Thymus (tissue), 11 donors: ENCODE measurements around the gene TRIM67. TPM values are rescaled to one million over a fixed set of nuclear protein-coding genes. Genes with fewer than 3 reads are reported as not detected.

Experiments used
- DNase-seq, 9 donors: peaks; one replicate each; pipeline ENCODE4 v3.0.0-alpha.2; 2013; ENCODE audit warnings: low spot score in 9 of 9, low read depth in 6 of 9, missing footprints in 1 of 9
- H3K27ac ChIP-seq, 2 donors: one replicate each; pipeline ENCODE4 v1.5.1; 2013; ENCODE audit warnings: control low read depth in 1 of 2, low read depth in 1 of 2, low read length in 1 of 2, mild to moderate bottlenecking in 1 of 2, moderate library complexity in 1 of 2
- H3K27me3 ChIP-seq, 2 donors: one replicate each; pipeline ENCODE4 v1.5.1; 2013; ENCODE audit warnings: low read length in 1 of 2; ENCODE audit not compliant: control insufficient read depth in 2 of 2, insufficient read depth in 1 of 2
- H3K36me3 ChIP-seq, 2 donors: one replicate each; pipeline ENCODE4 v1.5.1; 2013; ENCODE audit warnings: low read length in 1 of 2, mild to moderate bottlenecking in 1 of 2, moderate library complexity in 1 of 2; ENCODE audit not compliant: control insufficient read depth in 2 of 2, insufficient read depth in 2 of 2
- H3K4me1 ChIP-seq, 2 donors: one replicate each; pipeline ENCODE4 v1.5.1; 2013; ENCODE audit warnings: low read length in 2 of 2; ENCODE audit not compliant: control insufficient read depth in 2 of 2, insufficient read depth in 2 of 2
- H3K4me3 ChIP-seq, 2 donors: one replicate each; pipeline ENCODE4 v1.5.1; 2013; ENCODE audit warnings: low read length in 2 of 2, control low read depth in 1 of 2, mild to moderate bottlenecking in 1 of 2
- H3K9me3 ChIP-seq, 2 donors: one replicate each; pipeline ENCODE4 v1.5.1; 2013; ENCODE audit warnings: low read length in 1 of 2, mild to moderate bottlenecking in 1 of 2; ENCODE audit not compliant: control insufficient read depth in 2 of 2, insufficient read depth in 1 of 2
- WGBS: extraction: QIAGEN DNeasy Blood & Tissue Kit; methylation state at CpG from one replicate; pipeline ENCODE4 v1.1.7; 2013; 5-methylcytosine and 5-hydroxymethylcytosine counted together
- polyA plus RNA-seq: library from polyadenylated mRNA; stranded (reverse); fragments of 200-250 nt; gene quantifications from one replicate; pipeline ENCODE4 v1.2.3, GENCODE V29; 2013
- total RNA-seq: library from RNA; stranded (reverse); fragments of 120-200 nt; gene quantifications from one replicate; pipeline ENCODE4 v1.2.4, GENCODE V29; 2013
- donor health status: healthy.

The TRIM67 gene
- total and polyA plus RNA-seq, 2 donors = 0.05 TPM

GRCh38 chr1:231216498-231216897 lies 54.6 kb downstream of the TRIM67 start:
- 87% methylated on average over 4 of the region's 4 CpGs for WGBS
- no peak overlapping the region for H3K27ac ChIP-seq
- DNase-seq = no peak
- H3K27me3 ChIP-seq = peaks cover 0 to 4% of the 10 kb centered on the region in 2 donors
- no peaks in the 10 kb centered on the region for H3K9me3 ChIP-seq
- H3K4me1 ChIP-seq = peaks cover 4 to 14% of the 10 kb centered on the region in 2 donors
- H3K36me3 ChIP-seq = no peaks in the 10 kb centered on the region
- no peak overlapping the region for H3K4me3 ChIP-seq

GRCh38 chr1:231217056-231217455 lies 55.2 kb downstream of the TRIM67 start:
- DNase-seq = no peak
- H3K36me3 ChIP-seq = no peaks in the 10 kb centered on the region
- WGBS = 97% methylated on average over 11 of the region's 11 CpGs
- no peaks in the 10 kb centered on the region for H3K9me3 ChIP-seq
- H3K27me3 ChIP-seq = peaks cover 0 to 4% of the 10 kb centered on the region in 2 donors
- peaks cover 0 to 10% of the 10 kb centered on the region in 2 donors for H3K4me1 ChIP-seq
- no peak overlapping the region for H3K27ac ChIP-seq
- H3K4me3 ChIP-seq = no peak overlapping the region

- H3K27ac ChIP-seq = no peak overlapping the region
- H3K27me3 ChIP-seq = peaks cover 0 to 4% of the 10 kb centered on the region in 2 donors
- H3K4me3 ChIP-seq = no peak overlapping the region
- H3K36me3 ChIP-seq = peaks cover 0 to 4% of the 10 kb centered on the region in 2 donors
- WGBS = 95% methylated on average over 6 of the region's 6 CpGs
- DNase-seq = no peak
- H3K4me1 ChIP-seq = peaks cover 0 to 10% of the 10 kb centered on the region in 2 donors
- H3K9me3 ChIP-seq = no peaks in the 10 kb centered on the region
These were observed 56.2 kb downstream of the TRIM67 start for GRCh38 chr1:231218078-231218477.

GRCh38 chr1:231219422-231220401 lies 57.9 kb downstream of the TRIM67 start:
- H3K4me3 ChIP-seq = no peak overlapping the region
- peaks cover 0 to 4% of the 10 kb centered on the region in 2 donors for H3K27me3 ChIP-seq
- no peaks in the 10 kb centered on the region for H3K9me3 ChIP-seq
- WGBS = 95% methylated on average over 10 of the region's 10 CpGs
- H3K4me1 ChIP-seq = peaks cover 0 to 10% of the 10 kb centered on the region in 2 donors
- peaks cover 9 to 14% of the 10 kb centered on the region in 2 donors for H3K36me3 ChIP-seq
- H3K27ac ChIP-seq = no peak overlapping the region
- no peak for DNase-seq

- Histone ChIP-seq H3K9me3 (no peaks in the 10 kb centered on the region), H3K4me3 (no peak overlapping the region), H3K36me3 (peaks cover 16 to 25% of the 10 kb centered on the region in 2 donors), H3K27me3 (peaks cover 0 to 4% of the 10 kb centered on the region in 2 donors), H3K27ac (no peak overlapping the region), H3K4me1 (peaks cover 0 to 2% of the 10 kb centered on the region in 2 donors)
- WGBS = 95% methylated on average over 11 of the region's 11 CpGs
- DNase-seq = no peak
These were observed 58.9 kb downstream of the TRIM67 start for GRCh38 chr1:231220801-231221200.

- H3K36me3 ChIP-seq = peaks cover 29 to 52% of the 10 kb centered on the region in 2 donors
- H3K9me3 ChIP-seq = no peaks in the 10 kb centered on the region
- 97% methylated on average over 7 of the region's 7 CpGs for WGBS
These were observed 64.3 kb downstream of the TRIM67 start for GRCh38 chr1:231226156-231226555.

GRCh38 chr1:231231511-231231910 lies 69.7 kb downstream of the TRIM67 start:
- H3K36me3 ChIP-seq = peaks cover 11 to 30% of the 10 kb centered on the region in 2 donors
- H3K4me1 ChIP-seq = peaks cover 0 to 2% of the 10 kb centered on the region in 2 donors
- H3K4me3 ChIP-seq = no peak overlapping the region
- DNase-seq = no peak
- H3K9me3 ChIP-seq = no peaks in the 10 kb centered on the region
- H3K27ac ChIP-seq = no peak overlapping the region
- 98% methylated on average over 10 of the region's 10 CpGs for WGBS
- H3K27me3 ChIP-seq = no peaks in the 10 kb centered on the region

More at GRCh38 chr1:231226156-231226555, 64.3 kb downstream of the TRIM67 start:
- H3K4me1 ChIP-seq = no peaks in the 10 kb centered on the region
- H3K27me3 ChIP-seq = no peaks in the 10 kb centered on the region
- no peak overlapping the region for H3K27ac ChIP-seq
- no peak overlapping the region for H3K4me3 ChIP-seq
- DNase-seq = no peak

- Histone ChIP-seq H3K27ac (no peak overlapping the region), H3K27me3 (no peaks in the 10 kb centered on the region), H3K4me1 (peaks cover 0 to 2% of the 10 kb centered on the region in 2 donors), H3K9me3 (no peaks in the 10 kb centered on the region), H3K4me3 (no peak overlapping the region), H3K36me3 (peaks cover 13 to 35% of the 10 kb centered on the region in 2 donors)
- DNase-seq = no peak
- 98% methylated on average over 14 of the region's 14 CpGs for WGBS
These were observed 71.2 kb downstream of the TRIM67 start for GRCh38 chr1:231232870-231233734.
